ENCODE results near the gene EIF4EBP2. TPM values are rescaled to one million over a fixed set of nuclear protein-coding genes. Genes with fewer than 3 reads are reported as not detected.

The EIF4EBP2 gene
- total RNA-seq, 1 donor from 2014 or later = 21.8 TPM

DNA sequence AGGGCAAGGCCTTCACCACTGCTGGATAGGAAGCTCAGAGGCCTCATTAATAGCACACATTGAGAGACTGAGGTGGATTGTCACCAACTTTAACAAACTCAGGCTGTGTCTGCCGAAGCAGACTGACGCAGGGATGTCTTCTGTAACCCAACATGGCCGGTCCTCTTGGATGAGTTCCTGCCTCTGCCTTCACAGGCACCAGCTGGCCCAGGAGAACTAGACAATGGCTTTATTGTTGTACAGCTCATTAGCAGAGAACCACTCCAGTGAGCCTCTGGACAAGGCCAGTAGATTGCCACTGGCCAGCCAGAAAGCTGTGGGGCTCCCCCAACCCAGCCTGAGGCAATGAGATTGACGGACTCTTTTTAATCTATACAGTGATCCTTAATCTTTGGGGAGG is 28.2 kb downstream of the EIF4EBP2 start:
- DNase-seq (ENCODE audit: low read depth in 2 of 2) = no peak

DNA sequence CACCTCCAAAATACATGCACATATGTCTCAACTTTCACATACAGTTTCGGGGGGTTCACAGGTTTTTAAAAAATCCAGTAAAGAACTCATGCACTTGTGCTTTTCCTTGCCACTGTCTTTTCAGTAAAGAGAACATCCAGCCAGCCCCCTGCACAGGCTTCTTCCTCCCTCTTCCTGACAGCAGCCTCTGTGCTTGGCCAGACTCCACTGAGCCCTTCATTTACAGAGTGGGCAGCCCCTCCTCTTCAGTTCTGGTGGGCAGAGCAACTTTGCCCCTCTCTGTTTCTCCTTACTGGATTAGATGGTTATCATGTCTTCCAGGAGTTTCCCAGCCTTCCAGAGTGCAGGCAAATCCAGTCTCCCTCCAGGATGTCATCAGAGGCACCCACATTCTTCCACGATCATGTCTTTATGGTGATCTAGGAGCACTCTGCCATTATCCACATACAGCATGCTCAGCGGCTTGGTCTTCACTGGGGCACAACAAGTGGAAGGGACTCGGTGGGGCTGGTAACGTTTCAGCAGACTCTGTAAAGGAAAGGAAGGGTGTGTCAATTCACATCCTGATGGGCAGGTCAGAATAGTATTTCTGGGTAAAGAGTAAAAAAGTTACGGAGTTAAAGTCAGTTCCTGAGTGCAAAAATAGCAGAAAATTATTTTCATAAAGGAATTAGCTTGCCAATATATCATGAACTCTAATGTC is 28.8 kb downstream of the EIF4EBP2 start:
- no peak for DNase-seq (ENCODE audit: low read depth in 2 of 2)

DNA sequence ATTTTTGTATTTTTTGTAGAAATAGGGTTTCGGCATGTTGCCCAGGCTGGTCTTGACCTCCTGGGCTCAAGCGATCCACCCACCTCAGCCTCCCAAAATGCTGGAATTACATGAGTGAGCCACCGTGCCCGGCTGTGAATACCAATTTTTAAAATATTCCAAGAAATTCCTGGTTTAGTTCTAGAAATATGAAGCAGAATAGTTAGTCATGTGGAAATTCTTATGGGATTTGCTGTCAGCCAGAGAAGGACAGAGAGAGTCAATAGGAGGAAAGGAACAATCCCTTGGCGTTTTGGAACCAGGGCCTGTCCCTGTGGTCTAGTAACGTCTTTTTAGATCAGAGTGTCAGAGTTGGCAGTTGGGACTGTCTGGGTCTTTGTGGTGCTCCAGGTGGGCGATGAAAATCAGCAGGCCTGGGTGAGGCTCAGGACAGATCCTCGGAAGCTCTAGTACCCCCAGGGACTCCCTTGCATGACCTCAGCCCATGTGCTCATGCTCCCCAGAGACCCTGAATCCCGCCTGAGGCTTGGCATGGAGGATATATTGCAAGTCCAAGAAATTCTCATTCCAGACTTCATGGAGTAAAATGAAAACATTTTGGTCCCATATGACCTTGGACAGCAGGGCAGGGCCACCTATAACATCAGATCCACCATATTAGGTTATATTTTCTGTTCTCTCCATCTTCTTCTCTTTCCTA is 29.8 kb downstream of the EIF4EBP2 start:
- no peak for DNase-seq (ENCODE audit: low read depth in 2 of 2)

DNA sequence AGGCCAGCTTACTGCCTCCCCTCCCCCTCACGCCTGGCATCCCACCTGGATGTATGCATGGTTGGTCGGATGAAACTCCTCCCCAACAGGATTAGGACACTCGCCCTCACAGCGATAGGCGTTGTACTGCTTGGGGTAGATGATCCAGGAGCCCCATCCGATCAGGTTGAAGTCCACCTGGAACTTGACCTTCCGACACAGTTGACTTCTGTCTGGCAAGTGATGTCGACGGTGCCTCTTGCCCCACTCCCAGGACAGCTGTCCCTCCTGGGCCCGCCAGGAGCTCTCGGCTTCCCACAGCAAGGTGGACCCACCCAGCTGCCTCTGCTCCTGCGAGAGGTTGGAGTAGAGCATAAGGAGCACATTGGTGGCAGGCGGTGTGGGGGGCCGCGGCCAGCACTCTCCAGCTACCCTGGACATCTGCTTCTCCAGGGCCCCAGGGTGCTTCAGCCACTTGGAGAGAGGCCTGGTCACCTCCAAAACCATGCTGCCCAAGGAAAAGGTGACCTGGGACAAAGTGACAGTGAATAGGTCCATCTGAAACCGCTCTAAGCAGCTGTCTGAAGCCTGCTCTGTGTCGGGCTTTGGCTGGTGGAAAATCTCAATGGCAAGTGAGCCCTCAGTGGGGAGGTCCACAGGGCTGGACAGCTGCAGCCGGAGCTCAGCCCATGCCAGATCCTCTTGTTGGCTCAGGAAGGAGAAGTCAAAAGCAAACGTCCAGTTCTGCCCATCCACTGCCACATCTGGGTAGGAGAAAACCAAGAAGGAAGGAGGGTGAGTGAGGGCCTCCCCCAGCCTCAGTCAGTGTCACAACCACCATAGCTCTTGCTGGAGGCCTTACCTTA is 31.5 kb downstream of the EIF4EBP2 start:
- no peak for DNase-seq (ENCODE audit: low read depth in 2 of 2)

DNA sequence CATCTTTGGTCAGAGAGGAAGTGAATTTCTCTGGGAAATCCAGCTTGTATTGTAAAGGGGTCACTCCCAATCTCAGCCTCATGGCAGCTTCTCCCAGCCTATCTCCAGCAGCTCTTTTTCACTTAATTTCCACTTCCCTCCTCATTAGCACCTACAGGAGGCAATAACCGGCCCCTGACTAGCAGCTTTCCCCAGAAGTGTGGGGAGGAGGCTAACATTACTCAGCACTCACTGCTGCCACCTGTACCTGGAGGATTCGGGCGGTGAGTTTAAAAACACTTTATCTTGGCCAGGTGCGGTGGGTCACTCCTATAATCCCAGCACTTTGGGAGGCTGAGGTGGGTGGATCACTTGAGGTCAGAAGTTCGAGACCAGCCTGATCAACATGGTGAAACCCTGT is 33.8 kb downstream of the EIF4EBP2 start:
- no peak for DNase-seq (ENCODE audit: low read depth in 2 of 2)

DNA sequence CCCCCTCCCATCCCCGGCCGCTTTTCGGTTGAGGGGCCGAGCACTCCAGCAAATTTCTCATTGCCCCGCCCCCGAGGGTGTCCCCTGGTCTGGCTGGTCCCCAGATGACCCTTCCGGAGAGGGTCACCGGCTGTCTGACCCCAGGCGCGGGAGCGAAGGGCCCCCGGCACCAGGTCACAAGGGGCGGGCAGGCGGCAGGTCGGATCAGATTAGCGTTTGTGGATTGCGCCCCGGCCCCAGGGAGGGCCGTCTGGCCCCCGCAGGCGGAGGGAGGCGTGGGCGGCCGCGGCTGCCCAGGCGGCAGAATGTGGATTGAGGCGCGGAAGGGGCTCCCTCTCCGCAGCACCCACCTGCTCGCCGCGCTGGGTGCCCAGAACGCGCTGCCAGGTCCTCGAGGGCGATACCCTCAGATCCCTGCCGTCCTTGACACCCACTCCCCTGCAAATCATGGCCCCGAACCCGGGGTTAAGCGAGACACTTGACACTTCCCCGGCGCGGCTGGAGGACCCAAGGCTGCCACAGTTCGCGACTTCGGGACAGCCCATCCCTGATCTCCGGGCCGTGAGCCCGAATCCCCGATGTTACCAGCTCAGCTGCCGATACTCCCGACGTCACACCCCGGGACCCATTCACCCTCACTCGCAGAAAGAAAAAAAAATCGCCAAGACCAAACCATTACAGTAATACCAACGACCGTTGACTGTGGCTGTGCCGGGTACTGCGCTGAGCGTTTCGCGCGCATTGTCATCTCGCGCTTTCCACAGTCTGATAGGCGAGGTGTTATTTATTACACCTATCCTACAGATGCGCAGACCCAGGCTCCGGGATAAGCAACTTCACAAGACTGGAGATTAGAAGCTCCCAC is 36.6 kb downstream of the EIF4EBP2 start:
- DNase-seq (ENCODE audit: low read depth in 2 of 2) = no peak

DNA sequence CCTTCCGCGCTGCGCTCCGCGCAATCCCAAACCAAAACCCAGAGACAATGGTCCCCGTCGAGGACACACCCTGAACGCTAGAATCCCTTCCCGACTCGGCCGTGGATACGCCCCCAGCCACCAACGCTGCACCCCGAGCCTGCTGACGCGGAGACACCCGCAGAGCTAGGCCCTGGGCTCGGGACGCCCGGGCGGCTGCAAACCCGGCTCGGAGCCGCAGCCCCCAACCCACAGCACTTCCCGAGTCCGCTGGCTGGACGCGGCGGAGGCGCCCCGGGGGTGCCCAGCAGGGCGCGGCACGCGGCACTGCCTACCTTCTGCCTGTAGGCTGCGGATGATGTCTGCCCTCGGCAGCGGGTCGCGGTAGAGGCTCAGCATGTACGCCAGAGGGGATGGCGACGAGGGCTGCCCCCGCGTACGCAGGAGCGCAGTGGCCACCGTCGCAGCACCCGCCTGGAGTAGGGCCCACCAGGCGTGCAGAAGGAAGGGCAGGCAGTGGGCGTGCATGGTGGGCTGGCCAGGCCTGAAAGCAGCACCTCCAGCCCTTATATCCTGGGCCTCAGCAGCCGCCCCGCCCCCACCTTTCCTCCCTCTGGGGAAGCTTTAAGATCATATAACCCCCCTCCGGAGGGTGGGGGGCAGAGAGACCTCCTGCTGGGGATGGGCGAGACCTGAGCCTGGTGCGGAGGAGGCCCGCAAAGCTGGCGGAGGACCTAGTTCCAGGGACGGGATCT is 37.4 kb downstream of the EIF4EBP2 start, which contains the start of gene NODAL:
Gene NODAL (minus strand): TSS at position 521 of the 734 bp plus-strand sequence. CDS start 14 bp downstream, at position 507.
- DNase-seq (ENCODE audit: low read depth in 2 of 2) = no peak

DNA sequence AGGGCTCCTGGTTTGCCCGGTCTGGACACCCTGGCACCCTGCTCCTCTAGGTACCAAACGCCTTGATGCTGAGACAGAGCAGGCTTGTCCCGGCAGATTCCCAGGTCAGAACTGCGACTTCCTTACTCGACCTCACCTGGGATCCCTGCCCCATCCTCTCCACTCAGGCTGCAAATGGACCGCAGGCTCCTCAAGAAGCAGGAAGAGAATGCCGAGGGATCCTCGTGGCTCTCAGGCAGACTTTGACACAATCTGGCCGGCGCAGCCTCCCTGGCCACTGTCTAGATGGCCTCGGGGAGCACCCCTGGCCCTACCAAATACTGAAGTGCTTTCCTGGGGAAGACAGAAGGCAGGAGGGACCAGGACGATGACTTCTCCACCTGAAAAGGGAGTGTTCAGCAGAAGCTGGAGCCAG is 38.0 kb downstream of the EIF4EBP2 start:
- no peak for DNase-seq (ENCODE audit: low read depth in 2 of 2)

DNA sequence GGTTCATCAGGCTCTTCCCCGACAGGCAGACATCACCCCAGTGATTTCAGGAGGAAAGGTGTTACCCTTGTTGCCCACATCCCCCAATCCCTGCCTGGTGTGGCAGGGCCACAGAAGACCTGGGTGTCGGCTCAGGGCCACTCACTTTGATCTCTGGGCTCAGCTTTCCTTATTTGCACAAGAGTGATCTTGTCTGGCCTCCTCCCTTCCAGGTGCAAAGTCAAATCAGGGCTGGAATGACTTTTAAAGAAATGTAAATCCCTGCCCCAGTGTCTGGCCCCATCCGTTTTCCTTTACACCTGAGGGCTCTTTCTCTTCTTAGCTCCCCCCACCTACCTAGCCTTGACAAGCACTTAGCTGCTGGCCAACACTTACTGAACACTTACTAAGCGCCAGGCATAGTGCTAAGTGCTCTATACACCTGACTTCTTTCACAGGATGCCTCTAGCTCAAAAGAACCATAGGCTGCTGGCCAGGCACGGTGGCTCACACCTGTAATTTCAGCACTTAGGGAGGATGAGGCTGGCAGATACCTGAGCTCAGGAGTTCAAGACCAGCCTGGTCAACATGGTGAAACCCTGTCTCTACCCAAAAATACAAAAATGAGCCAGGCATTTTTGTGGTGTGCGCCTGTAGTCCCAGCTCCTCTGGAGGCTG is 38.5 kb downstream of the EIF4EBP2 start:
- no peak for DNase-seq (ENCODE audit: low read depth in 2 of 2)

DNA sequence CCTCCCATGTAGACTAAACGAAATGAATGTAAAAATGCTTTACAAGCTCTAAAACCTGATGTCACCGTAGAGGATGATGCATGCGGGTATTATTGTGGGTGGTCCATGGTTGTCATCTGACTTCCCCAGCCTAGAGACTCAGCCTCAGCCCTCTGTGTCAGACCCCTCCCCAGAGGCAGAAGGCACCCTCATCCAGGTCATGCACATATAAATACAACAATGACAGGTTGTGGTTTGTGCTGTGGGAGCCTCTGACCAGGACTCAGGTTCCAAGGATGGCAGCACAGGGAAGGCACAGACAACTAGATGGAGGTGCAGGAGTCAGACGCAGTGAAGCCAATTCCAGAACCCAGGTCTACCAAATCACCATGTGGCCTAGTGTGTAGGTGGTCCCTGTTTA is 40.8 kb downstream of the EIF4EBP2 start:
- DNase-seq (ENCODE audit: low read depth in 2 of 2) = no peak

DNA sequence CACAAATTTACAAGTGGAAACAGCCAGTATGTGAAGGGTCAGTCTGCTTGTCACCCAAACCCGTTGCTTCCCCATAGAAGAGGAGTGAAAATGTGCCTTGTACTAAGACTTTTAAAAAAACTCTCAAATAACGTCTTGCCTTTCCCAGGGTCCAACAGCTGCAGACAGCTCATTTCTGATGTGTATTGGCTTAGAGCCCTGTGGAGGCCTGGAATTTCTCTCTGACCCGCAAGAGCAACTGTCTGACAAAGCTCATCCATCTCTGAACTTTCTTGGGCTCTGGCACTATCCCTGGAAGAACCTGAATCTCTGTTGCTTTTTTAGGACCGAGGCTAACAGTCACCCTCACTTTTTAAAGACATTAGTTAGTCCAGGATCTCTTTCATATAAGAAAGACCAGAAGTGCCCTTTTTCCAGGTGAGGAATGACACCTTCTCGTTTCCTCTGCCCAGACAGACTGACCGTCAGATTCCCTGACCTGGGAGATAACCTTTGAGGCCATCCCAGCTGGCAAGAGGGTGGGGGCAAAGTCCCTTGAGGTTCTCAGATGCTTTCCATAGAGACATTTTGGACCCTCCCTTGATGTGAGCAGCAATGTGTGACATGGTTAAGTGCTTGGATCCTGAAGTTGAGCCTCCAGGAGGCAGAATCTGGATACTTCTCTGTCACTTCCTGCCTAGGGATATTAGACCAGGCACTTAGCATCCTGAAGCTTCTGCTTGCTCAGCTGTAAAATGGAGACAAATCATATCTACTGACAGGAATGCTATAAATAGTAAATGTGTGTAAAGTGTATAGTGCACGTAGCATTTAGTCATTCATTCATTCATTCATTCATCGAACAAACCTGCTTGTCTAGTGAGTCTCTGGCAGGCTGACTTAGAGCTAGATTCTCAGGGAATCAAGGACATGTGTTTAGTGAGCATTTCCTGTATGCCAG is 42.0 kb downstream of the EIF4EBP2 start:
- DNase-seq (ENCODE audit: low read depth in 2 of 2) = no peak

DNA sequence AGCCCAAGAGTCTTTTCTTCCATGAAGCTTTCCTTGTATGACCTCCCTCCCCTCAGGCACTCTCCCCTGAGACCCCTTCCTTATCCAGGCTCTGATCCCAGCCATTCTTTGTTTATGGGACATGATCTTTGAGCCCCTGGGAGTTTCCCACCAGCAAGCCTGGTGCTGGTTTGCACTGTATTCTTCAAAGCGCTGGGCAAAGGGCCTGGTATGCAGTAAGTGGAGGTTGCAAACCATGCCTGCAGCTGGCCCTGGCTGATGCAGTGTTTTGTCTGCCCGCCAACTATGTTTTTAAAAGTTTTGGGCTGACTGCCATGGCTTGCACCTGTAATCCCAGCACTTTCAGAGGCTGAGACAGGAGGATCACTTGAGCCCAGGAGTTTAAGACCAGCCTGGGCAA is 44.3 kb downstream of the EIF4EBP2 start:
- no peak for DNase-seq (ENCODE audit: low read depth in 2 of 2)

DNA sequence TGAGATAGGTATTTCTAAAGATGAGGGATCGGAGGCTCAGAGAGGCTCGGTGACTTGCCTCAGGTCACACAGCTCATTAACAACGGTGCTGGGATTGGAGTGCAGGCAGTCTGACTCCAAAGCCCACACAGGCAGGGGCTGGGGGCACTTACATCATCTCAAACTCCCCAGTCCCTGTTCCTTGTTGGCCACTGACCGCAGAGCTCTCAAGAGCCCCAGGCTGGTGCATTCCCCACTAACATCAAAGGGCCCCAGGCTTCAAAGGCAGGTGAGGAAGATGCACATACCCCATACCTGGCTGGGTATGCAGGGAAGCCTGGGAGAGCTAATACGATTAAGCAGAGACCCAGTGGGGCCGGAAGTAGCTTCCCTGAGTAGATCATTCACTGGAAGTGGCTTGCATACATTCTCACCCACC is 51.3 kb downstream of the EIF4EBP2 start:
- DNase-seq (ENCODE audit: low read depth in 2 of 2) = no peak

DNA sequence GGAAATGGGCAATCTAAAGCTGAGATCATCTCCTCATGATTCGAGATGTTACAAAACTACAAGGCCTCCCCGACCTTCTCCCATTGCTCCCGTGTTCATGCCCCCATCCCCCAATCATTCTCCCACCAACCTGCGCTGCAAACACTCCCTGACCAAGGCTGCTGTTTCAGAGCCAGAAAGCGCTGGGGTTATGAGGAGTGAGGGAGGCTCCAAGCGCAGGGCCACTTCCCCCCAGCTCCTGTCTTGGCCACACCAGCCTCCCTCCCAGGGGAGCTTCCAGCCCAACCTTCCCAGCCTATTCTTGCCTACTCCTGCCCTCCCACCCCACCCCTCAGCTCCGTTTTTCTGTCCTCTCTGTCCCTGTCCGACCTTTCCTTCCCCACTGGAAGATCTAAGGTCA is 52.2 kb downstream of the EIF4EBP2 start:
- DNase-seq (ENCODE audit: low read depth in 2 of 2) = no peak

DNA sequence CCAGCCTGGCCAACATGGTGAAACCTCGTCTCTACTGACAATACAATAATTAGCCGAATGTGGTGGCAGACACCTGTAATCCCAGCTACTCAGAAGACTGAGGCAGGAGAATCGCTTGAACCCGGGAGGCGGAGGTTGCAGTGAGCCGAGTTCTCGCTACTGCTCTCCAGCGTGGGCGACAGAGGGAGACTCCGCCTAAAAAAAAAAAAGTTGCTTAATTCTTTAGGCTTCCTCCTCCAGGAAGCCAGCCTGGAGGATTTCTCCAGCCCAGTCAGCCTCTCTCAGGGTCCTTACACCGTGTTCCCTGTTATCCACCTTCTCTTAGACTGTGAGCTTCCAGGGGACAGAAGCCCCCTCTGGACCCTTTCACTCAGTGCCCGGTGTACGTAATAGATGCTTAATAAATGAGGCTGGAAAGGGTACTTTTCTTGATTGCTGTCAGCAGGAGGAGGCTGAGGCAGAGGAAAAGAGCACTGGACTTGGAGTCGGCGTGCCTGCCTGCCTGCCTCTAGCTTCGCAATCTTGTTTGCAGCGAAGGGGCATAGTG is 53.9 kb downstream of the EIF4EBP2 start:
- DNase-seq (ENCODE audit: low read depth in 2 of 2) = no peak

DNA sequence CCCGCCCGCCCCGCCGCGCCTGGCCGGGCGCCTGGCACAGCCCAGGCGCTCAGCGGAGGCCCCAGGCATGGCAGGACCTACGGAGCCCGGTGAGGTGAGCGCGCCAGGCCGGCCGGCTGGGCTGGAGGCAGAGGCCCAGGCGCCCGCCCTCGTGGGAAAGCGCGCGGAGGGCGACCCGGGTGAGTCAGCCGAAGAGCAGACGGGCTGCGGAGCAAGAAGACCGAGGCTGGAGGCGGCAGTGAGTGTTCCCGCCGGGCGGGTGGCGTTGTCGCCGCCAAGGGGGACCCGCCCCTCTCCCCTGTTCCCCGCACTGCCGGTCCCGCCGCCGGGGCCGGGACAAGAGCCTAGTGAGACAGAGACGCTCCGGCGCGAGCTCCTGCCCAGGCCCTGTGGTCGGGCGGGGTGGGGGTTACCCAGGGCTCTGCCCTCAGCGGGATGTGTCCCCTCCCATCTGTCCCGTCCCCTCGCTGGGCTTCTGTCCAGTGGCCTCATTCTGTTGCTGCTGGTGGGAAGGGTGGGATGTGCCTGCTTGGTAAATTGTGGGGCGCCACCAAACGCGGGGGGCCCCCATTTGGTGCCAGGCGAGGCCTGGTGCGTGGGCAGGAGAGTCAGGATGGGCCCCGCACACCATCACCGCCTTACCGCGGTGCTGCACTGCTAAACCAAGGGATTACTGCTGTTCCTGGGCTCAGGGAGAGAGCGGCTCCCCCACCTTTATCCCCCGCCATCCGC is 54.5 kb downstream of the EIF4EBP2 start:
- DNase-seq (ENCODE audit: low read depth in 2 of 2) = peak in 1 of 2 donors; percentile 88

DNA sequence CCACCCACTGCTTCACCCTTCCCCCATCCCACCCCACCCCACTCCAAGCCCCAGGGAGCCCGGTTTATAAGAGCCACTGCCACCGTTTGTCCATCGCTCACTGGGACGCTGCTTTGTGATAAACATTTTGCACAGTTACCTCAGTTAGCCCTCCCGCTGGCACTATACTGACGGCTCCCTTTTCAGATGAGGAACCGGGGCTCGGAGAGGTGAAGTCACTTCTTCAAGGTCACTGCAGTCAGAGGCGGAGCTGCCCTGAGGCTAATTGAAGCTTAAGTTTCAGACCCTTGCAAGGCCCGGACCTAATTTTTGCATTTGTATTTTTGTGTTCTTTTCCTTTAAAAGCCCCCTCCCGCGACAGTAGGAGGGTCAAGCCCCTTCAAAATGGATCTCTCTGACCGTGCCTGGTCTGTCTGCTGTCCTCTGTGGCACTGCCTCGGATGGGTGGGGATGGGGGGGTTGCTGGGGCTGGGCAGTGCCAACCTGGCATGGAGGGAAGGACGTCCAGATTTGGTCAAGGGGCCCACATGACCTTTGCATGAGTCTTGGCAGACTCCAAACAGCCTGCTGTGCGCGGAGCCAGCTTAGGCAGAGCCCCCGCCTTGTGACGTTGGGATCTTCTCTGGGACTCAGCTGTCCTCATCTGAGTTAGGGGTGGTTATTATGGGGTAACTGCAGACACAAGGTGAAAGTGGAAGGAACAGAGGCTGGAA is 55.3 kb downstream of the EIF4EBP2 start:
- DNase-seq (ENCODE audit: low read depth in 2 of 2) = no peak

Data from dermis microvascular lymphatic vessel endothelial cell (primary cell).